Glomerular visceral epithelial cell (primary cell): ENCODE measurements around the gene VANGL2.

Experiments
- DNase-seq: peaks from one replicate; pipeline ENCODE4 v3.0.0-alpha.2; 2016; ENCODE audit errors: extremely low spot score

The VANGL2 gene

GRCh38 chr1:160400223-160400645 is at the start of gene VANGL2:
TSS of gene VANGL2 (plus strand) at chr1:160400564. CDS start at chr1:160415838, 15,274 bp downstream.
- DNase-seq: peak; percentile 88

DNA sequence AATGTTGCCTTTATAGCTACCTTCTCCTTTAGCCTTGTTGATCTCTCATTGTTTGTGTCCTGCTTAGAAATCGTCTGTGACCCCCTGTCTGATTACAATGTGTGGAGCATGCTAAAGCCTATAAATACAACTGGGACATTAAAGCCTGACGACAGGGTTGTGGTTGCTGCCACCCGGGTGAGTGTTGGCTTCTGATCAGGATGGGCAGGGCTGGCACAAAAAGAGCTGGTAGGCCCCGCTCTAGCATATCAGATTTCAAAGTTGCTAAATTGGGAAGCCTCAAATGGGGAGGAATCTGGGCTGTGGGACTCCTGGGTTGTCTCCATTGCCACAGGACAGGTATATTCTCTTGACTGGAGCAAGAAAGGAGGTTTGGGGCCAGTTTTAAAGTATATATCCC is 48.7 kb upstream of the VANGL2 start:
- DNase-seq: no peak

GRCh38 chr1:160352555-160352954 is 47.8 kb upstream of the VANGL2 start:
- DNase-seq: no peak

- DNase-seq: peak; percentile 12
Measured at GRCh38 chr1:160353223-160353622, 47.1 kb upstream of the VANGL2 start.

DNA sequence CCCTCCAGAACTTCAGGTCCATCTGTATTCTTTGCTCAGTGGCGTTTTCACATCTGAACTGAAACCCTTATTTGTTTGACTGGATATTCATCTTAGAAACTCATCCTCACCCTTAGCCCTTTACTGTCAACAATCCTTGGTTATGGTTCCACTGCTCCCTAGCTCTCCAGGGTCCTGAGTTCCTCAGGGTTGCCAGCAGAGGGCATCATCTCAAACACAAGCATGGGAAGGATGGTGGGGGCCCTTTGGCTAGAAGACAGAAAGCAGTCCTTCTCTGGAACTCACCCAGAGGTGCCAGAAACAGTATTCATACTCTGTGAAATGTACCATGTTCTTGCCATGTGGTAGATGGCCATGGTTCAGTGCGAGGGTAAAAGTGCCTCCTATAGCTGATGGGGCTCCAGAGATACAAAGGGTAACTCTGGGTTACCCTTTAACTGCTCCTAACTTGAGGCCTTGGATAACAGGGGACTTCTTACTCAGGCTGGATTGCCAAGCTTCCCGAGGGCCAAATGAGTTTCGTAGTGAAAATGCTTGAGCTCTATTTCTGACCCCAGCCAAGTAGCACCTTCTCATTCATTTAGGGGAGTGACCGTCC is 45.9 kb upstream of the VANGL2 start:
- DNase-seq: peak; percentile 26

- DNase-seq: no peak
Measured at GRCh38 chr1:160357286-160358002, 42.9 kb upstream of the VANGL2 start.

DNA sequence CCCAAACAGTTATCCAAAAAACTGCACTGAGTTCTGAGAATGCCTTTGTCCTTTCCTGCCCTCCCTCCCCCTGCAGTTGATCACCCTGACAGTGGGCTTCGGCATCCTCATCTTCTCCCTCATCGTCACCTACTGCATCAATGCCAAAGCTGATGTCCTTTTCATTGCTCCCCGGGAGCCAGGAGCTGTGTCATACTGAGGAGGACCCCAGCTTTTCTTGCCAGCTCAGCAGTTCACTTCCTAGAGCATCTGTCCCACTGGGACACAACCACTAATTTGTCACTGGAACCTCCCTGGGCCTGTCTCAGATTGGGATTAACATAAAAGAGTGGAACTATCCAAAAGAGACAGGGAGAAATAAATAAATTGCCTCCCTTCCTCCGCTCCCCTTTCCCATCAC is 42.3 kb upstream of the VANGL2 start:
- DNase-seq: no peak

GRCh38 chr1:160359559-160360226 is 40.7 kb upstream of the VANGL2 start:
- DNase-seq: no peak

DNA sequence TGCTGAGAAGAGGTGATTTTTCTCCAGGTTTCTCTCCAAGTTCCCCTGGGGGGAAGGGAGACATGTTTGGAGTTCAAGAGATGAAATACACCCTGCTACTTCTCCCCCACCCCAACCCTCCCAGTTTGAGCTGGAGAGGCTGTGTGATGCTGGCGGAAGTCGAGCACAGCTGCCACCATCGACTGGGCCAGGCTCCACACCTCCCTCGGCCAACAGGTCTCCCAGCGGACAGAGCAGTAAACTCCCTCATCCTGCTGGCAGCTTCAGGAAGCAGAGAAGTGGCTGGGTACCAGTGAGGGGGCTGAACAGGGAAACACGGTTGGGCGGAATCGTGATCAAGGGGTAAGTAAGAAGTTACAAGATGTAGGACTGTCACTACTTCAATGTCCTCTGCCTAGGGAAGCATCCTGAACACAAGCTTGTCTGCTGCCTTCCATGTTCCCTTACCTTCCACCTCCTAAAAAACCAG is 40.1 kb upstream of the VANGL2 start:
- no peak for DNase-seq

GRCh38 chr1:160361199-160361598 is 39.2 kb upstream of the VANGL2 start:
- no peak for DNase-seq

- no peak for DNase-seq
Measured at GRCh38 chr1:160361814-160362167, 38.6 kb upstream of the VANGL2 start.

GRCh38 chr1:160362168-160362957 is 38.0 kb upstream of the VANGL2 start:
- DNase-seq: no peak

- no peak for DNase-seq
Measured at GRCh38 chr1:160363010-160363409, 37.4 kb upstream of the VANGL2 start.

GRCh38 chr1:160363951-160364735 is 36.2 kb upstream of the VANGL2 start:
- no peak for DNase-seq

DNA sequence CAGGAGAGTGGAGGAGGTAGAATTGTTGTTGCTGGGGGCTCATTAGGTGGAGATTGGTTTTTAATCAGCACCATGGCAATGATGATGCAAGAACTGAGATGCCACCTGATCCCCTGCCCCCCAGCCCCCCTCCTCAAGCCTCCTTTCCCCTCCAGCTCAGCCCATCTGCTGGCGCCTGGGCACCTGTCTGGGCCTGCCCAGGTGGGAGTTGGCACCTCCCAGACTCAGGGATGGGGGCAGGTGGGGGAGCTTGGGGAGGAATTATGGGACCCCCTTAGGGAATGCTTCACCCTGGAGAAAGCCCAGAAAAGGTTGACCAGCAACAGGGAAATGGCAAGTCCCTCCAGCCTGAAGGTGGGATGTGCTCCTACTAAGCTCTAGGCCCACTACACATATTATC is 35.0 kb upstream of the VANGL2 start:
- no peak for DNase-seq

DNA sequence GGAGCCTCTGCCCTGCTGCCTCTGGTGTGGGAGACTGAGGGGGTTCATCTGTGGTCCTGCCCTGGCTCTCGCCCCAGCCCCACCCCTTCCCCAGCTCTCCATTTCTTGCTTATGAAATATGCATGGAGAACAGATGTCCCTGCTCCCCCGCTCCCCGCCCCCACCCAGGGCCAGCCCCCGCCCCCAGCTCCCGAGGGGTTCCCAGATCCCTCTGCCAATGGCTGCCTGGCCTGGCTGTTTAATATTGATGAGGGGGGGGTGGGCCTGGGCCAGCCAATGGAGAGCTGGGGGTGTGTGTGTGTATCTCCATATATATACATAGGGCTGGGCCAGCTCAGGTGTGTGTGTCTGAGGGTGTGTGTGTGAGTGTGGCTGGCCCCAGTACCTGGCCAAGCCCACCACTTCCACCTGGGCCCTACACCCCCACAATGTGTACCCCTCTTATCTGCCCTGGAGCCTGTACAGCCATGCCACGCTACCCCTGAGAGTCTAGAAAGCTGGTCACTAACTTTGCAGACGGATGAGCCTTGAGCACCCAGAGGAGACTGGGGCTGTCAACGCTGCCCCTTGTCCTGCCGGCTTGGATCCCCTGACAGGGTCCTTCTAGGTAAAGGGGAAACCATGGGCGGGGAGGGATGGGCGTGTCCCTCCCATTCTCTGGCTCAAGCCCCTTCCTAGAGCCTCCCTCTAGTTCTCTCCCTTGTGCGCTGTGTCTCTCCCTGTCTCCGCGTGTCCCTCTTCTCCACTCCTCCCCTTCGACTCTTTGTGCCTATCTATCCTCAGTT is 33.4 kb upstream of the VANGL2 start, which contains the start of gene NHLH1:
Gene NHLH1, plus strand, starts transcription at position 341 of the 785 bp plus-strand sequence. CDS start 3,661 bp downstream, outside the sequence.
- DNase-seq: no peak

DNA sequence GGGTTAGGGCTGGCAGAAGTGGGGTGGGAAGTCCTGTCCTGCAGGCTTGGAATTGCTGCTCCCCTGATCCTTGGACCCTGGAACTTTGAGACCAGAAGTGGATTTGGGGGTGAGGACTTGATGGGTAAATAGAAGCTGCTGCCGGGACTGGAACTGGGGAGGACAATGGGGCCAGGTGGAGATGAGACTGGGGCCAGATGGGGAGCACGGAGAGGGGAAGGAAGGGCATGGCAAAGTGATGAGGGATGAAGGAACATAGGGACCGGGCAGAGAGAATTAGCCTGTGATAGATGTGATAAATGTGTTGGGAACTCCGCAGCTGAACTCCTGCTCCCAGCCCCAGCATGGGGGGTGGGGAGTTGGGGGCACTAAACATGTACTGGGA is 32.9 kb upstream of the VANGL2 start:
- DNase-seq: no peak

GRCh38 chr1:160367934-160368923 is 32.1 kb upstream of the VANGL2 start:
- no peak for DNase-seq

GRCh38 chr1:160369087-160369486 is 31.3 kb upstream of the VANGL2 start:
- DNase-seq: no peak
